HG03039 (cell line): ENCODE data around the gene S100A9.

Experiments used
- ATAC-seq: cut with Tn5 transposase; IDR thresholded peaks from one replicate; pipeline ENCODE4 v1.9.1; 2021; ENCODE audit warnings: mild to moderate bottlenecking, moderate library complexity; ENCODE audit not compliant: unreplicated experiment

The S100A9 gene

GRCh38 chr1:153389401-153389800, 31.7 kb downstream of the S100A9 start:
- no peak for ATAC-seq

GRCh38 chr1:153389973-153390879, 32.6 kb downstream of the S100A9 start:
- ATAC-seq = no peak

GRCh38 chr1:153390938-153391710, 33.5 kb downstream of the S100A9 start, which contains the start of gene S100A8:
TSS of gene S100A8 (minus strand) at chr1:153391073. CDS start at chr1:153390535, 538 bp downstream.
- no peak for ATAC-seq

GRCh38 chr1:153392258-153392657, 34.6 kb downstream of the S100A9 start:
- ATAC-seq = no peak

- no peak for ATAC-seq
Measured at GRCh38 chr1:153392822-153393221, 35.2 kb downstream of the S100A9 start.

- ATAC-seq = no peak
Measured at GRCh38 chr1:153393926-153394325, 36.3 kb downstream of the S100A9 start.

GRCh38 chr1:153394391-153394790, 36.7 kb downstream of the S100A9 start:
- no peak for ATAC-seq

- ATAC-seq = no peak
Measured at GRCh38 chr1:153395136-153395685, 37.6 kb downstream of the S100A9 start.

- ATAC-seq = no peak
Measured at GRCh38 chr1:153395776-153396175, 38.1 kb downstream of the S100A9 start.

- ATAC-seq = no peak
Measured at GRCh38 chr1:153396461-153396860, 38.8 kb downstream of the S100A9 start.

- no peak for ATAC-seq
Measured at GRCh38 chr1:153397051-153397923, 39.6 kb downstream of the S100A9 start.

GRCh38 chr1:153397924-153398651, 40.4 kb downstream of the S100A9 start:
- no peak for ATAC-seq

GRCh38 chr1:153399401-153400055, 41.9 kb downstream of the S100A9 start:
- no peak for ATAC-seq

GRCh38 chr1:153400244-153400643, 42.6 kb downstream of the S100A9 start:
- ATAC-seq = no peak

- no peak for ATAC-seq
Measured at GRCh38 chr1:153401461-153401860, 43.8 kb downstream of the S100A9 start.

GRCh38 chr1:153402226-153402625, 44.6 kb downstream of the S100A9 start:
- ATAC-seq = no peak

- ATAC-seq = no peak
Measured at GRCh38 chr1:153403421-153404085, 45.9 kb downstream of the S100A9 start.

- ATAC-seq = no peak
Measured at GRCh38 chr1:153404086-153404635, 46.5 kb downstream of the S100A9 start.

- ATAC-seq = no peak
Measured at GRCh38 chr1:153404768-153405167, 47.1 kb downstream of the S100A9 start.
